Astrocyte of the spinal cord (primary cell): ENCODE data around the gene LYPD6B.
A peak's percentile ranks its signal among the peaks of the same experiment; 100 is the strongest.

Source experiments
- DNase-seq: peaks from one replicate; pipeline ENCODE4 v3.0.0; 2011; ENCODE audit warnings: low read depth, low spot score
- H3K4me3 ChIP-seq: 2 replicates; pipeline ENCODE4 v1.5.1; 2011; ENCODE audit warnings: low read depth, mild to moderate bottlenecking, low read length, moderate library complexity
- in situ Hi-C: cut with HindIII; loops from 2 replicates; pipeline ENCODE4 v1.10.0; 2017; ENCODE audit warnings: low sequenced_read_pairs
- TF ChIP-seq, protein P1 (sequence below): IDR thresholded peaks from 2 replicates; pipeline ENCODE4 v1.5.1; 2012; ENCODE audit warnings: low read depth, mild to moderate bottlenecking, low read length, inconsistent platforms

The LYPD6B gene

GRCh38 chr2:149129433-149129832 lies 90.9 kb downstream of the LYPD6B start:
- peak; percentile 64 for DNase-seq
- in situ Hi-C loops: no loop called here
- no peak overlapping the region for H3K4me3 ChIP-seq
- TF ChIP-seq, protein P1, sequence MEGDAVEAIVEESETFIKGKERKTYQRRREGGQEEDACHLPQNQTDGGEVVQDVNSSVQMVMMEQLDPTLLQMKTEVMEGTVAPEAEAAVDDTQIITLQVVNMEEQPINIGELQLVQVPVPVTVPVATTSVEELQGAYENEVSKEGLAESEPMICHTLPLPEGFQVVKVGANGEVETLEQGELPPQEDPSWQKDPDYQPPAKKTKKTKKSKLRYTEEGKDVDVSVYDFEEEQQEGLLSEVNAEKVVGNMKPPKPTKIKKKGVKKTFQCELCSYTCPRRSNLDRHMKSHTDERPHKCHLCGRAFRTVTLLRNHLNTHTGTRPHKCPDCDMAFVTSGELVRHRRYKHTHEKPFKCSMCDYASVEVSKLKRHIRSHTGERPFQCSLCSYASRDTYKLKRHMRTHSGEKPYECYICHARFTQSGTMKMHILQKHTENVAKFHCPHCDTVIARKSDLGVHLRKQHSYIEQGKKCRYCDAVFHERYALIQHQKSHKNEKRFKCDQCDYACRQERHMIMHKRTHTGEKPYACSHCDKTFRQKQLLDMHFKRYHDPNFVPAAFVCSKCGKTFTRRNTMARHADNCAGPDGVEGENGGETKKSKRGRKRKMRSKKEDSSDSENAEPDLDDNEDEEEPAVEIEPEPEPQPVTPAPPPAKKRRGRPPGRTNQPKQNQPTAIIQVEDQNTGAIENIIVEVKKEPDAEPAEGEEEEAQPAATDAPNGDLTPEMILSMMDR: no peak

GRCh38 chr2:149132339-149132738 lies 93.8 kb downstream of the LYPD6B start:
- DNase-seq: no peak
- no peak overlapping the region for H3K4me3 ChIP-seq
- TF ChIP-seq, protein P1: no peak
- in situ Hi-C loops: no loop called here

DNA sequence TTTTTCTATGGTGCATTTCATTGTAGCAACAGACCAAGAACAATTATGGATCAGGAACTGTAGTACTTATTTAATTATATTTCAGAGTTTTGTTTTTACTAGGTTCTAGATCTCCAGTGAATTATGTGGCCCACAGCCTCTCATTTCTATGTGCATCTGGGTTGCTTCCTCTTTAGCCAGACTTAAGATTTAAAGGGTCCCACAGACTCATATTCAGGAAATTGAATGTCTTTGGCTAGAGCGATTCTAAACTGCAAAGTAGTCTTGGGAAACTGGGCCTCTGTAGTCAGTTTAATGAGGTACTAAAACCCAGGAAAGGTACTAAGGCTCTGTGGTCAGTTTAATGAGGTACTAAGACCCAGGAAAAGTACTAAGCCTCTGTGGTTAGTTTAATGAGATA lies 94.4 kb downstream of the LYPD6B start:
- in situ Hi-C loops: no loop called here
- no peak overlapping the region for H3K4me3 ChIP-seq
- TF ChIP-seq, protein P1: no peak
- no peak for DNase-seq

- no peak overlapping the region for H3K4me3 ChIP-seq
- no peak for DNase-seq
- TF ChIP-seq, protein P1: no peak
- in situ Hi-C loops: no loop called here
Observed at GRCh38 chr2:149134335-149134923, 95.9 kb downstream of the LYPD6B start.

DNA sequence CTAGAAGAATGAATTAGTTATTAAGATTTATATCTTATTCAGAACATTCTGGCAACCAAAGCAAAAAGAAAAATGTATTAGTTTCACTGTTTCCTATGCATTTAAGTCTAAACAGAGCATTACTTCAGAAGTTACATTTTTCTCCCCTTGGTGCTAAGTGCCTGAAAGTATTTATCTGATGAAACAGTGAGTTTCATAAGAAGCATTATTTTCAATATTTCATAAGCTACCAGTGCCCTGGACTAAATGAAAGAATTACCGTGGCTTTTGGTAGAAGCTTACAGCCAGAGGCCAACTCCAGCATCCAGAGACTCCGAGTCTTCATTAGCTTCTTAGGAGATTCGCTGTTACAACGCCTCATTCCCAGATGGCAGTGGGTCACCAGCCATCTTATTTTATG lies 97.6 kb downstream of the LYPD6B start:
- no peak overlapping the region for H3K4me3 ChIP-seq
- DNase-seq: no peak
- in situ Hi-C loops: no loop called here
- TF ChIP-seq, protein P1: no peak

DNA sequence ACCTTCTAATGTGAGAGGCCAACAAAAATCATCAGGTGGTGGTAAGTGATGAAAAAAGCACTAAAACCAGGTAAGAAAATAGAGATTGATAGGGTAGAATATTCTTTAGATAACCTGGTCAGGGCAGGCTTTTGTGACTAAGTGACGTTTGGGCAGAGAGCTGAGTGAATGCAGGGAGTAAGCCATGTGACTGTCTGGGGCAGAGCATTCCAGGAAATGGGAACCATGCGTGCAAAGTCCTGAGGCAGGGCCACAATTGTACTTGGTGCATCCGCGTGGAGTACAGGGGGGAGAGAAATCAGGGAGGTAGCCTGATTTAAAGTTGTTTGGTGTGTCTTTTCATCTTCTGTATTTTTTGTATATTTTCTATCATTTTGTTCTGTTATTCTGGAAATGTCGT lies 102.5 kb downstream of the LYPD6B start:
- in situ Hi-C loops: no loop called here
- TF ChIP-seq, protein P1: no peak
- H3K4me3 ChIP-seq: no peak overlapping the region
- DNase-seq: no peak

GRCh38 chr2:149143734-149144133 lies 105.2 kb downstream of the LYPD6B start:
- TF ChIP-seq, protein P1: no peak
- DNase-seq: peak; percentile 46
- in situ Hi-C loops: no loop called here

More at GRCh38 chr2:149143734-149144133, 105.2 kb downstream of the LYPD6B start:
- H3K4me3 ChIP-seq: no peak overlapping the region
